CD4-positive, alpha-beta T cell treated with Interleukin-10 for 1 hour (primary cell): ENCODE data around the gene ARNT2.

Experiments used
- DNase-seq: peaks from one replicate; pipeline ENCODE4 v3.0.0-alpha.2; 2020

Gene ARNT2

GRCh38 chr15:80580536-80581260 is 176.5 kb downstream of the ARNT2 start:
- DNase-seq = no peak

- DNase-seq = no peak
Observed at GRCh38 chr15:80581976-80582375, 177.8 kb downstream of the ARNT2 start.

- DNase-seq = no peak
Observed at GRCh38 chr15:80582816-80583423, 178.7 kb downstream of the ARNT2 start.

GRCh38 chr15:80584561-80584964 is 180.4 kb downstream of the ARNT2 start:
- DNase-seq = no peak

GRCh38 chr15:80584973-80585525 is 180.9 kb downstream of the ARNT2 start:
- DNase-seq = no peak

GRCh38 chr15:80585544-80586018 is 181.4 kb downstream of the ARNT2 start:
- no peak for DNase-seq

GRCh38 chr15:80586161-80586560 is 182.0 kb downstream of the ARNT2 start:
- no peak for DNase-seq

GRCh38 chr15:80587007-80587406 is 182.8 kb downstream of the ARNT2 start:
- DNase-seq = no peak

GRCh38 chr15:80587816-80588456 is 183.8 kb downstream of the ARNT2 start:
- no peak for DNase-seq

GRCh38 chr15:80588801-80589200 is 184.6 kb downstream of the ARNT2 start:
- no peak for DNase-seq

GRCh38 chr15:80590761-80591355 is 186.7 kb downstream of the ARNT2 start:
- no peak for DNase-seq

GRCh38 chr15:80591471-80591870 is 187.3 kb downstream of the ARNT2 start:
- DNase-seq = no peak

- no peak for DNase-seq
Observed at GRCh38 chr15:80591938-80592825, 188.0 kb downstream of the ARNT2 start.

- no peak for DNase-seq
Observed at GRCh38 chr15:80593486-80594030, 189.4 kb downstream of the ARNT2 start.

- DNase-seq = no peak
Observed at GRCh38 chr15:80594091-80594889, 190.1 kb downstream of the ARNT2 start.

- DNase-seq = no peak
Observed at GRCh38 chr15:80595396-80595795, 191.2 kb downstream of the ARNT2 start.

GRCh38 chr15:80596521-80596976 is 192.4 kb downstream of the ARNT2 start:
- no peak for DNase-seq

- DNase-seq = no peak
Observed at GRCh38 chr15:80597076-80597475, 192.9 kb downstream of the ARNT2 start.

- DNase-seq = no peak
Observed at GRCh38 chr15:80599359-80599758, 195.2 kb downstream of the ARNT2 start.

- DNase-seq = no peak
Observed at GRCh38 chr15:80600626-80601025, 196.4 kb downstream of the ARNT2 start.

- DNase-seq = no peak
Observed at GRCh38 chr15:80601256-80601655, 197.1 kb downstream of the ARNT2 start.
